ENCODE data around the gene ATG4A. TPM values are rescaled to one million over a fixed set of nuclear protein-coding genes. Genes with fewer than 3 reads are reported as not detected.

ATG4A gene
- total and polyA plus RNA-seq, 2 of the 8 experiments (the other 6 are each of a cell fraction or from before 2014, with no cell fraction given): 1.2 to 2.0 TPM

- H3K4me1 ChIP-seq (replicated peaks in 1 of 4; ENCODE audit: control insufficient read depth in 3 of 4, insufficient read depth in 4 of 4, low read length in 3 of 4): peaks cover 0 to 2% (median 0%) of the 10 kb centered on the region in 4 experiments; a peak in 2 of 7 replicates
- H3K14ac ChIP-seq (ENCODE audit: insufficient read length): no peak overlapping the region
- H3K4me2 ChIP-seq (ENCODE audit: insufficient read depth in 1 of 2, low read depth in 2 of 2, low read length in 2 of 2): no peak overlapping the region
- FAIRE-seq: no peak
- H3K79me2 ChIP-seq (ENCODE audit: control insufficient read depth in 1 of 2, insufficient read depth in 2 of 2, low read length in 2 of 2): no peaks in the 10 kb centered on the region
- DNase-seq (ENCODE audit: low read depth in 1 of 2, low spot score in 2 of 2): no peak
- no peak overlapping the region for H3K4ac ChIP-seq (replicated peaks; ENCODE audit: insufficient read length, low read depth, low read length)
- H3K36me3 ChIP-seq (ENCODE audit: control insufficient read depth in 2 of 4, insufficient read depth in 4 of 4, low read length in 3 of 4): no peaks in the 10 kb centered on the region; a peak in 2 of 8 replicates
- no peaks in the 10 kb centered on the region for H3K79me1 ChIP-seq (ENCODE audit: low read depth, low read length)
- POLR2A ChIA-PET (ENCODE audit: partially characterized antibody): no interaction called here
- no peak overlapping the region for H3K27ac ChIP-seq (ENCODE audit: low read depth, low read length)
- no peaks in the 10 kb centered on the region for H4K20me1 ChIP-seq (replicated peaks in 1 of 2; ENCODE audit: control insufficient read depth in 1 of 2, insufficient read depth in 2 of 2, low read length in 2 of 2)
- CTCF ChIA-PET (ENCODE audit: partially characterized antibody): interaction anchor here (0.6 kb wide), 1 partner anchor 22 kb away, joined by 3 read pairs; no protein-coding TSS in a partner anchor
- no peaks in the 10 kb centered on the region for H3K27me3 ChIP-seq (replicated peaks in 1 of 4; ENCODE audit: control insufficient read depth in 3 of 4, extremely low read depth in 1 of 4, insufficient read depth in 3 of 4, low read length in 3 of 4)
- 100% methylated on average over 3 of the region's 4 CpGs; no CpG with 5 or more reads in 1 of the 2 experiments for WGBS, 2 experiments (ENCODE audit: extremely low coverage in 1 of 2, insufficient coverage in 1 of 2, insufficient read length in 1 of 2, insufficient replicate concordance in 2 of 2, low coverage in 1 of 2, low lambda C conversion rate in 2 of 2, missing lambda C conversion rate in 1 of 2)
- no peak overlapping the region for H3K4me3 ChIP-seq (ENCODE audit: extremely low read depth in 1 of 4, insufficient read depth in 2 of 4, low read depth in 3 of 4, low read length in 4 of 4)
- no peak overlapping the region for H2BK12ac ChIP-seq (ENCODE audit: low read depth, low read length)
- H4K5ac ChIP-seq (ENCODE audit: insufficient read length, low read depth, low read length): no peak overlapping the region
- H2AFZ ChIP-seq (ENCODE audit: low read length): no peak overlapping the region
- no peak overlapping the region for H4K91ac ChIP-seq (replicated peaks; ENCODE audit: insufficient read length, low read length)
- H3K56ac ChIP-seq (replicated peaks; ENCODE audit: insufficient read length, low read depth, low read length): no peak overlapping the region
- no peak overlapping the region for H2BK15ac ChIP-seq (ENCODE audit: low read length)
- H4K8ac ChIP-seq (ENCODE audit: extremely low read depth, insufficient read depth, low read length): no peak overlapping the region
- no peak overlapping the region for H3K9ac ChIP-seq (replicated peaks in 1 of 4; ENCODE audit: extremely low read depth in 1 of 4, low read depth in 3 of 4, low read length in 3 of 4)
- no peak overlapping the region for H2BK120ac ChIP-seq (replicated peaks; ENCODE audit: low read depth, low read length)
- no peak overlapping the region for H2BK20ac ChIP-seq (ENCODE audit: low read length)
- H2BK5ac ChIP-seq (ENCODE audit: low read depth, low read length): no peak overlapping the region
- no peaks in the 10 kb centered on the region for H3K23me2 ChIP-seq (ENCODE audit: low read depth, low read length)
- no peak overlapping the region for H2AK5ac ChIP-seq (ENCODE audit: low read depth, low read length)
- no peaks in the 10 kb centered on the region for H3K9me3 ChIP-seq (ENCODE audit: insufficient read depth in 2 of 2, low read depth in 1 of 2, low read length in 1 of 2)
- H3K23ac ChIP-seq (ENCODE audit: insufficient read length): no peak overlapping the region
- H3K18ac ChIP-seq (ENCODE audit: extremely low read depth, low read length): no peak overlapping the region
- no peak for TF ChIP-seq EP300 (IDR thresholded peaks at IDR 0.05; ENCODE audit: borderline replicate concordance in 1 of 2, low read depth in 2 of 2, low read length in 2 of 2)
- TF ChIP-seq E2F6 (IDR thresholded peaks at IDR 0.05): no peak
- TF ChIP-seq KDM4A (IDR thresholded peaks at IDR 0.05; ENCODE audit: low read depth, low read length, severe bottlenecking): no peak
- no peak for TF ChIP-seq CEBPB (IDR thresholded peaks at IDR 0.05; ENCODE audit: low read depth, low read length)
- no peak for TF ChIP-seq CBX8 (IDR thresholded peaks at IDR 0.05; ENCODE audit: borderline replicate concordance, low read depth, low read length)
- TF ChIP-seq SUZ12 (IDR thresholded peaks at IDR 0.05; ENCODE audit: low read length): no peak
- no peak for TF ChIP-seq ATF2 (IDR thresholded peaks at IDR 0.05; ENCODE audit: low read length)
These were observed 80.1 kb downstream of the ATG4A start for GRCh38 chrX:108171671-108172070.

Measured in H1 (cell line).